RWPE1 (cell line): ENCODE data around the gene HDAC3.

Experiments
- CTCF ChIA-PET: fragments of 350-600 bp; sonication (Branson Sonifier 250); formaldehyde crosslinking; extraction: SDS; loops from one replicate; lab custom pipeline; 2021; lab: Yijun Ruan, JAX
- POLR2A ChIA-PET: fragments of 400-600 bp; formaldehyde crosslinking; extraction: SDS; loops from one replicate; lab custom pipeline; 2020; ENCODE audit warnings: antibody characterized with exemption; ENCODE audit not compliant: low non-redundant PET; lab: Yijun Ruan, JAX
- DNase-seq: peaks from one replicate; pipeline ENCODE4 v3.0.0; 2012; ENCODE audit warnings: low spot score
- H3K27ac ChIP-seq: fragments of 450-650 bp; 2 replicates; pipeline ENCODE4 v1.5.1; 2017
- TF ChIP-seq, protein P1 (sequence below): fragments of 450-650 bp; conservative IDR thresholded peaks from 2 replicates; pipeline ENCODE4 v1.5.1; 2017; ENCODE audit warnings: low read depth, mild to moderate bottlenecking

The HDAC3 gene

DNA sequence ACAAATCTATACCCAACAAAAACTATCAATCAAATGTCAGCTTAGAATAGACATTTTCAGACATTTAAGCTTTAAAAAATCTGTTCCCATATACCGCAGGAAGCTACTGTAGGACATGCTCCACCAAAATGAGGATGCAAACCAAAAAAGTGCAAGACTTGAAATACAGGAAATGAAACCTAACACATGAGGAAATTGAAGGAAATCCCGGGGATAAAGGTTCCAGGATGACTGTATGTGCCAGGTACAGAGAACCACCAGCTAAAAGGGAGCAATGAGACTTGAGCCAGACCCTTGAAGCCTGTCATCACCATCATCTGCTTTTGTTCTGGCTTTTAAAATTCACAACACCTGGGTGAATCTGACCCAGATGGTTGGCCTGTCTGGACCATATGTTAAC is 39.3 kb downstream of the HDAC3 start:
- H3K27ac ChIP-seq = no peak overlapping the region
- DNase-seq = no peak
- CTCF ChIA-PET = interaction anchor here (2.0 kb wide), 1 partner anchor 30 kb away, joined by 5 read pairs; no protein-coding TSS in a partner anchor
- TF ChIP-seq, protein P1, sequence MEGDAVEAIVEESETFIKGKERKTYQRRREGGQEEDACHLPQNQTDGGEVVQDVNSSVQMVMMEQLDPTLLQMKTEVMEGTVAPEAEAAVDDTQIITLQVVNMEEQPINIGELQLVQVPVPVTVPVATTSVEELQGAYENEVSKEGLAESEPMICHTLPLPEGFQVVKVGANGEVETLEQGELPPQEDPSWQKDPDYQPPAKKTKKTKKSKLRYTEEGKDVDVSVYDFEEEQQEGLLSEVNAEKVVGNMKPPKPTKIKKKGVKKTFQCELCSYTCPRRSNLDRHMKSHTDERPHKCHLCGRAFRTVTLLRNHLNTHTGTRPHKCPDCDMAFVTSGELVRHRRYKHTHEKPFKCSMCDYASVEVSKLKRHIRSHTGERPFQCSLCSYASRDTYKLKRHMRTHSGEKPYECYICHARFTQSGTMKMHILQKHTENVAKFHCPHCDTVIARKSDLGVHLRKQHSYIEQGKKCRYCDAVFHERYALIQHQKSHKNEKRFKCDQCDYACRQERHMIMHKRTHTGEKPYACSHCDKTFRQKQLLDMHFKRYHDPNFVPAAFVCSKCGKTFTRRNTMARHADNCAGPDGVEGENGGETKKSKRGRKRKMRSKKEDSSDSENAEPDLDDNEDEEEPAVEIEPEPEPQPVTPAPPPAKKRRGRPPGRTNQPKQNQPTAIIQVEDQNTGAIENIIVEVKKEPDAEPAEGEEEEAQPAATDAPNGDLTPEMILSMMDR = no peak
- POLR2A ChIA-PET = no interaction called here

GRCh38 chr5:141596867-141597266 is 39.8 kb downstream of the HDAC3 start:
- H3K27ac ChIP-seq = no peak overlapping the region
- TF ChIP-seq, protein P1 = no peak
- POLR2A ChIA-PET = no interaction called here
- CTCF ChIA-PET = interaction anchor here (0.8 kb wide), 1 partner anchor 22 kb away, joined by 3 read pairs; the partner anchor contains the start of gene DIAPH1
- DNase-seq = no peak

- TF ChIP-seq, protein P1 = no peak
- DNase-seq = no peak
- ChIA-PET CTCF (interaction anchor here (0.6 to 4.7 kb wide), 4 partner anchors 23 to 29 kb away, joined by 4 to 107 read pairs (median 8); partner anchors contain the start of gene DIAPH1), POLR2A (interaction anchor here (0.5 kb wide), 1 partner anchor 29 kb away, joined by 14 read pairs; no protein-coding TSS in a partner anchor)
- no peak overlapping the region for H3K27ac ChIP-seq
Observed at GRCh38 chr5:141590127-141590526, 46.5 kb downstream of the HDAC3 start.

- CTCF ChIA-PET = interaction anchor here (1.2 kb wide), 1 partner anchor 33 kb away, joined by 3 read pairs; the partner anchor contains the start of gene DIAPH1
- no peak for DNase-seq
- no peak overlapping the region for H3K27ac ChIP-seq
- TF ChIP-seq, protein P1 = no peak
- POLR2A ChIA-PET = no interaction called here
Observed at GRCh38 chr5:141586246-141586645, 50.4 kb downstream of the HDAC3 start.

DNA sequence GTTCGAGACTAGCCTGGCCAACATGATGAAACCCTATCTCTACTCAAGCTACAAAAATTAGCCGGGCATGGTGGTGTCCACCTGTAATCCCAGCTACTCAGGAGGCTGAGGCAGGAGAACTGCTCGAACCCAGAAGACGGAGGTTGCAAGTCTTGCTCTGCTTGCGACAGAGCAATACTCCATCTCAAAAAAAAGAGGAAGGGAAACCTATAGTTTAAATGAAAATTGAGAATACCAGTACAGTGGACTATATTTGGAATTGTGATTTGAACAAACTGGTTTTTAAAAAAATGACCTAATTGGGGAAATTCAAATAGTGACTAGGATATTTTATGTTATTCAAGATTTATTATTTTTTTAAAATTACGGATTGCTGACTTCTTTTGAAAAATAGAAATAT is 51.1 kb downstream of the HDAC3 start:
- TF ChIP-seq, protein P1 = no peak
- ChIA-PET CTCF (interaction anchor here (0.6 to 1.2 kb wide), 2 partner anchors 17 to 33 kb away, joined by 3 read pairs; partner anchors contain the start of gene DIAPH1), POLR2A (no interaction called here)
- no peak for DNase-seq
- H3K27ac ChIP-seq = no peak overlapping the region

DNA sequence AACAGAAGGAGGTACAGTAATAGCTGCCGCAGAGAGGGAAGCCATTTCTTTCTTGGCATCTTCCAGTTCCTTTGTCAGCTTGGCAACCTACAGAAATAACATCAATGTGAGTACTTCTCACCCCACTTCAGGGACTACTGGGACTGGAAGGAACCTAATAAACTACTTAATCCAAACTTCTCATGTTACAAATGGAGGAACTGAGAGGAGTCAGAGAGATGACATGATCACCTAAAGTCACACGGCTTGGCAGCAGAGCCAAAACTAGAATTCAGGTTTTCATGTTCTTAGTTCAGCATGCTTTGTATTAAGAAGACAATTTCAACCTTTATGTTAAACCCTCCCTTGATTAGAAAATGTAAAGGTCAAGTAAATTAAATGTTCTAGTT is 62.5 kb downstream of the HDAC3 start:
- no peak overlapping the region for H3K27ac ChIP-seq
- no peak for DNase-seq
- CTCF ChIA-PET = interaction anchor here (0.7 to 2.2 kb wide), 4 partner anchors 10 to 60 kb away, joined by 3 to 10 read pairs (median 3); no protein-coding TSS in a partner anchor
- TF ChIP-seq, protein P1 = no peak
- POLR2A ChIA-PET = no interaction called here
